ENCODE data around the gene IL7R. TPM values are rescaled to one million over a fixed set of nuclear protein-coding genes. Genes with fewer than 3 reads are reported as not detected.
"Not testable (repeated sequence)": the region's sequence is repeated elsewhere in the genome, so short reads cannot be mapped to it uniquely, and the experiment has no call there.

IL7R gene
- polyA plus RNA-seq, 2 of the 4 experiments (the other 2 are of a cell fraction), result 0.13 to 0.18 TPM

- POLR2A ChIA-PET; H3K4me3 ChIP-seq; CTCF ChIA-PET; FAIRE-seq; DNase-seq (ENCODE audit: low read depth in 1 of 2, low spot score in 1 of 2); H3K9me3 ChIP-seq; ATAC-seq; H3K4me2 ChIP-seq; H3K27ac ChIP-seq; H3K4me1 ChIP-seq: not testable (repeated sequence)
- WGBS (ENCODE audit: missing lambda C conversion rate), result 0% methylated on average over 2 of the region's 2 CpGs
Observed at GRCh38 chr5:35845508-35845907, 11.2 kb upstream of the IL7R start.

GRCh38 chr5:35847491-35847890 is 9.2 kb upstream of the IL7R start:
- H3K4me1 ChIP-seq, result no peaks in the 10 kb centered on the region; the same call in 2 of the 3 replicates
- no peak overlapping the region for H3K4me2 ChIP-seq
- CTCF ChIA-PET, result no interaction called here
- FAIRE-seq (no peak), ATAC-seq (no peak), DNase-seq (ENCODE audit: low read depth in 1 of 2, low spot score in 1 of 2) (no peak)
- no peak for TF ChIP-seq ESRRA (IDR thresholded peaks at IDR 0.05; ENCODE audit: borderline replicate concordance, low read length)
- no peak for TF ChIP-seq ATOH8 (CRISPR knock-in tag; IDR thresholded peaks at IDR 0.05; ENCODE audit: low read depth)
- no peak for TF ChIP-seq SREBF2 (IDR thresholded peaks at IDR 0.05)
- no peak for TF ChIP-seq RARB (CRISPR knock-in tag; IDR thresholded peaks at IDR 0.05)
- no peak for TF ChIP-seq SMC3 (IDR thresholded peaks at IDR 0.05)
- no peak for TF ChIP-seq ZFP36 (IDR thresholded peaks at IDR 0.05; ENCODE audit: borderline replicate concordance, partially characterized antibody)
- no peak for TF ChIP-seq FOSB (CRISPR knock-in tag; IDR thresholded peaks at IDR 0.05)
- TF ChIP-seq MAFK (IDR thresholded peaks at IDR 0.05; ENCODE audit: partially characterized antibody), result no peak
- no peak for TF ChIP-seq RAD21 (conservative IDR thresholded peaks at IDR 0.05 in 1 of 2, IDR thresholded peaks at IDR 0.05 in 1 of 2)
- TF ChIP-seq HDAC2 (IDR thresholded peaks at IDR 0.05), result no peak
- no peak for TF ChIP-seq NFE2L2 (conservative IDR thresholded peaks at IDR 0.05; ENCODE audit: low read length)
- TF ChIP-seq GATA3 (IDR thresholded peaks at IDR 0.05; ENCODE audit: borderline replicate concordance), result no peak
- no peak for TF ChIP-seq EHMT2 (IDR thresholded peaks at IDR 0.05; ENCODE audit: low read depth)
- no peak for TF ChIP-seq CBX2 (IDR thresholded peaks at IDR 0.05; ENCODE audit: borderline replicate concordance, low read depth)
- no peak for TF ChIP-seq MAZ (IDR thresholded peaks at IDR 0.05; ENCODE audit: borderline replicate concordance, low read depth, low read length)
- H3K9me3 ChIP-seq, result no peaks in the 10 kb centered on the region; the same call in 2 of the 3 replicates
- no peak overlapping the region for H3K4me3 ChIP-seq
- POLR2A ChIA-PET, result no interaction called here
- H3K27ac ChIP-seq, result no peak overlapping the region

- Histone ChIP-seq H3K9me3 (no peaks in the 10 kb centered on the region; the same call in 2 of the 3 replicates), H3K4me2 (no peak overlapping the region), H3K27ac (no peak overlapping the region), H3K4me3 (no peak overlapping the region), H3K4me1 (no peaks in the 10 kb centered on the region; the same call in 2 of the 3 replicates)
- ChIA-PET POLR2A (no interaction called here), CTCF (no interaction called here)
- TF ChIP-seq NFE2L2 (conservative IDR thresholded peaks at IDR 0.05; ENCODE audit: low read length), result no peak
- no peak for TF ChIP-seq HOXB13 (CRISPR knock-in tag; IDR thresholded peaks at IDR 0.05; ENCODE audit: low read depth)
- no peak for TF ChIP-seq EHF (CRISPR knock-in tag; IDR thresholded peaks at IDR 0.05)
- no peak for TF ChIP-seq HDAC2 (IDR thresholded peaks at IDR 0.05)
- no peak for TF ChIP-seq CBX8 (IDR thresholded peaks at IDR 0.05)
- no peak for TF ChIP-seq NR3C1 (IDR thresholded peaks at IDR 0.05)
- TF ChIP-seq NPAS2 (CRISPR knock-in tag; IDR thresholded peaks at IDR 0.05; ENCODE audit: borderline replicate concordance), result no peak
- no peak for TF ChIP-seq KDM1A (IDR thresholded peaks at IDR 0.05; ENCODE audit: low read depth)
- no peak for TF ChIP-seq RFX5 (IDR thresholded peaks at IDR 0.05)
- no peak for TF ChIP-seq PHF8 (IDR thresholded peaks at IDR 0.05; ENCODE audit: borderline replicate concordance, low read depth)
- no peak for TF ChIP-seq PBX3 (IDR thresholded peaks at IDR 0.05)
- TF ChIP-seq TFCP2L1 (CRISPR knock-in tag; IDR thresholded peaks at IDR 0.05), result no peak
- TF ChIP-seq MAFK (IDR thresholded peaks at IDR 0.05; ENCODE audit: partially characterized antibody), result no peak
- no peak for TF ChIP-seq KDM5A (IDR thresholded peaks at IDR 0.05)
- no peak for TF ChIP-seq ZNF302 (CRISPR knock-in tag; IDR thresholded peaks at IDR 0.05)
- TF ChIP-seq SMC3 (IDR thresholded peaks at IDR 0.05), result no peak
- no peak for TF ChIP-seq POLR2AphosphoS2 (conservative IDR thresholded peaks at IDR 0.05; ENCODE audit: low read length)
- no peak for TF ChIP-seq HMGXB4 (CRISPR knock-in tag; IDR thresholded peaks at IDR 0.05; ENCODE audit: borderline replicate concordance)
- TF ChIP-seq CHD2 (IDR thresholded peaks at IDR 0.05; ENCODE audit: low read length, partially characterized antibody), result no peak
- no peak for TF ChIP-seq FOXS1 (CRISPR knock-in tag; IDR thresholded peaks at IDR 0.05)
- FAIRE-seq, result no peak
- no peak for ATAC-seq
- DNase-seq (ENCODE audit: low read depth in 1 of 2, low spot score in 1 of 2), result no peak
- WGBS (ENCODE audit: missing lambda C conversion rate), result 7% methylated on average over 3 of the region's 3 CpGs
Observed at GRCh38 chr5:35847961-35848360, 8.7 kb upstream of the IL7R start.
